Measurements from ENCODE around the gene CLDN22. TPM values are rescaled to one million over a fixed set of nuclear protein-coding genes. Genes with fewer than 3 reads are reported as not detected.

CLDN22 gene
- total RNA-seq, 3 donors from 2014 or later: not detected

GRCh38 chr4:183287309-183287659 lies 32.8 kb downstream of the CLDN22 start:
- no peaks in the 10 kb centered on the region for H3K36me3 ChIP-seq (ENCODE audit: low read depth)
- ATAC-seq (no peak), DNase-seq (no peak)
- no peak overlapping the region for H3K4me3 ChIP-seq
- no peak for TF ChIP-seq CTCF (IDR thresholded peaks at IDR 0.05)
- no peaks in the 10 kb centered on the region for H3K9me3 ChIP-seq
- intact Hi-C loops (cut with DNase I, micrococcal nuclease): no loop called here
- no peaks in the 10 kb centered on the region for H3K4me1 ChIP-seq (ENCODE audit: low read depth)

GRCh38 chr4:183286590-183287308 lies 33.3 kb downstream of the CLDN22 start:
- TF ChIP-seq CTCF (IDR thresholded peaks at IDR 0.05): no peak
- intact Hi-C loops (cut with DNase I, micrococcal nuclease): no loop called here
- Histone ChIP-seq H3K4me3 (no peak overlapping the region), H3K4me1 (ENCODE audit: low read depth) (no peaks in the 10 kb centered on the region), H3K9me3 (no peaks in the 10 kb centered on the region), H3K36me3 (ENCODE audit: low read depth) (no peaks in the 10 kb centered on the region)
- no peak for DNase-seq
- no peak for ATAC-seq

GRCh38 chr4:183285886-183286285 lies 34.2 kb downstream of the CLDN22 start:
- no peak for DNase-seq
- no peak for TF ChIP-seq CTCF (IDR thresholded peaks at IDR 0.05)
- no peaks in the 10 kb centered on the region for H3K4me1 ChIP-seq (ENCODE audit: low read depth)
- intact Hi-C loops (cut with DNase I, micrococcal nuclease): no loop called here
- H3K4me3 ChIP-seq: no peak overlapping the region
- ATAC-seq: no peak
- no peaks in the 10 kb centered on the region for H3K9me3 ChIP-seq
- H3K36me3 ChIP-seq (ENCODE audit: low read depth): no peaks in the 10 kb centered on the region

GRCh38 chr4:183284965-183285364 lies 35.1 kb downstream of the CLDN22 start:
- intact Hi-C loops (cut with DNase I, micrococcal nuclease): no loop called here
- H3K36me3 ChIP-seq (ENCODE audit: low read depth): no peaks in the 10 kb centered on the region

GRCh38 chr4:183284258-183284785 lies 35.8 kb downstream of the CLDN22 start:
- no peak for DNase-seq
- Histone ChIP-seq H3K4me3 (no peak overlapping the region), H3K36me3 (ENCODE audit: low read depth) (no peaks in the 10 kb centered on the region), H3K9me3 (no peaks in the 10 kb centered on the region), H3K4me1 (ENCODE audit: low read depth) (no peaks in the 10 kb centered on the region)
- intact Hi-C loops (cut with DNase I, micrococcal nuclease): no loop called here
- no peak for TF ChIP-seq CTCF (IDR thresholded peaks at IDR 0.05)
- no peak for ATAC-seq

More at GRCh38 chr4:183284965-183285364, 35.1 kb downstream of the CLDN22 start:
- no peaks in the 10 kb centered on the region for H3K9me3 ChIP-seq
- TF ChIP-seq CTCF (IDR thresholded peaks at IDR 0.05): no peak
- DNase-seq (no peak), ATAC-seq (no peak)
- H3K4me1 ChIP-seq (ENCODE audit: low read depth): no peaks in the 10 kb centered on the region
- H3K4me3 ChIP-seq: no peak overlapping the region

Data from mucosa of descending colon (tissue), 3 donors.